H9 (cell line): ENCODE data around the gene MGAT5. TPM values are rescaled to one million over a fixed set of nuclear protein-coding genes. Genes with fewer than 3 reads are reported as not detected.

Experiments used
- DNase-seq: peaks from one replicate; pipeline ENCODE4 v3.0.0-alpha.2; 2017
- H2AFZ ChIP-seq: one replicate; pipeline ENCODE4 v1.6.1; 2013; ENCODE audit warnings: mild to moderate bottlenecking, low read length, control low read depth, moderate library complexity
- H2AK5ac ChIP-seq: 2 replicates; pipeline ENCODE4 v1.6.1; 2013; ENCODE audit warnings: low read length, control low read depth, mixed read lengths; ENCODE audit not compliant: insufficient read length
- H2BK120ac ChIP-seq: one replicate; pipeline ENCODE4 v1.6.1; 2013; ENCODE audit warnings: low read depth, mild to moderate bottlenecking, low read length, control low read depth, inconsistent platforms; ENCODE audit not compliant: poor library complexity, severe bottlenecking
- H2BK12ac ChIP-seq: 2 replicates; pipeline ENCODE4 v1.6.1; 2013; ENCODE audit warnings: low read length, control low read depth, mixed read lengths, low read depth; ENCODE audit not compliant: insufficient read length
- H2BK15ac ChIP-seq: 2 replicates; pipeline ENCODE4 v1.6.1; 2013; ENCODE audit warnings: low read depth, low read length, control low read depth
- H2BK20ac ChIP-seq: one replicate; pipeline ENCODE4 v1.6.1; 2013; ENCODE audit warnings: low read depth, mild to moderate bottlenecking, low read length, control low read depth, inconsistent platforms; ENCODE audit not compliant: poor library complexity, severe bottlenecking
- H2BK5ac ChIP-seq: 2 replicates; pipeline ENCODE4 v1.6.1; 2013; ENCODE audit warnings: low read length, control low read depth, mixed read lengths; ENCODE audit not compliant: insufficient read length
- H3K14ac ChIP-seq: 2 replicates; pipeline ENCODE4 v1.6.1; 2013; ENCODE audit warnings: low read length, control low read depth; ENCODE audit not compliant: insufficient read depth
- H3K18ac ChIP-seq: 2 replicates; pipeline ENCODE4 v1.6.1; 2013; ENCODE audit warnings: low read depth, mild to moderate bottlenecking, mixed read lengths, low read length, control low read depth; ENCODE audit not compliant: insufficient read length
- H3K23ac ChIP-seq: 2 replicates; pipeline ENCODE4 v1.6.1; 2013; ENCODE audit warnings: low read length, control low read depth, mixed read lengths, low read depth; ENCODE audit not compliant: insufficient read length
- H3K23me2 ChIP-seq: 2 replicates; pipeline ENCODE4 v1.6.1; 2013; ENCODE audit warnings: low read depth, mild to moderate bottlenecking, mixed read lengths, low read length, control low read depth; ENCODE audit not compliant: insufficient read length, poor library complexity, severe bottlenecking
- H3K27ac ChIP-seq: 2 replicates; pipeline ENCODE4 v1.5.1; 2013; ENCODE audit warnings: low read length, control low read depth, mixed read lengths, low read depth; ENCODE audit not compliant: insufficient read length
- H3K27me3 ChIP-seq: 2 replicates; pipeline ENCODE4 v1.6.1; 2013; ENCODE audit warnings: low read length, control low read depth, inconsistent platforms; ENCODE audit not compliant: insufficient read depth
- H3K4ac ChIP-seq: 2 replicates; pipeline ENCODE4 v1.6.1; 2013; ENCODE audit warnings: low read depth, mild to moderate bottlenecking, control low read depth, inconsistent platforms, low read length, moderate library complexity
- H3K4me1 ChIP-seq: 2 replicates; pipeline ENCODE4 v1.6.1; 2013; ENCODE audit warnings: low read length, control low read depth, inconsistent platforms; ENCODE audit not compliant: insufficient read depth
- H3K4me2 ChIP-seq: 2 replicates; pipeline ENCODE4 v1.6.1; 2013; ENCODE audit warnings: low read length, control low read depth, mixed read lengths; ENCODE audit not compliant: insufficient read length, insufficient read depth
- H3K56ac ChIP-seq: 2 replicates; pipeline ENCODE4 v1.6.1; 2013; ENCODE audit warnings: low read depth, mild to moderate bottlenecking, mixed read lengths, low read length, control low read depth; ENCODE audit not compliant: insufficient read length
- H3K79me1 ChIP-seq: 2 replicates; pipeline ENCODE4 v1.6.1; 2013; ENCODE audit warnings: low read depth, mild to moderate bottlenecking, moderate library complexity, low read length, control low read depth, inconsistent platforms; ENCODE audit not compliant: insufficient read depth, poor library complexity, severe bottlenecking
- H3K79me2 ChIP-seq: 2 replicates; pipeline ENCODE4 v1.6.1; 2013; ENCODE audit warnings: low read length, control low read depth, inconsistent platforms; ENCODE audit not compliant: insufficient read depth
- H3K9ac ChIP-seq: 2 replicates; pipeline ENCODE4 v1.6.1; 2013; ENCODE audit warnings: low read length, control low read depth, mixed read lengths; ENCODE audit not compliant: insufficient read length; ENCODE audit errors: extremely low read depth
- H3K9me3 ChIP-seq: one replicate; pipeline ENCODE4 v1.6.1; 2013; ENCODE audit warnings: low read depth, low read length, inconsistent platforms; ENCODE audit not compliant: control insufficient read depth
- H3T11ph ChIP-seq: one replicate; pipeline ENCODE4 v1.6.1; 2013; ENCODE audit warnings: mild to moderate bottlenecking, low read length, control low read depth, inconsistent platforms
- H4K20me1 ChIP-seq: one replicate; pipeline ENCODE4 v1.6.1; 2013; ENCODE audit not compliant: control insufficient read depth, insufficient read length, insufficient read depth
- H4K5ac ChIP-seq: 2 replicates; pipeline ENCODE4 v1.6.1; 2013; ENCODE audit warnings: low read depth, mild to moderate bottlenecking, mixed read lengths, low read length, control low read depth; ENCODE audit not compliant: insufficient read length
- H4K8ac ChIP-seq: replicated peaks from 2 replicates; pipeline ENCODE4 v1.6.1; 2013; ENCODE audit warnings: low read length, control low read depth, mixed read lengths, low read depth; ENCODE audit not compliant: insufficient read length
- H4K91ac ChIP-seq: 2 replicates; pipeline ENCODE4 v1.6.1; 2013; ENCODE audit warnings: low read depth, mild to moderate bottlenecking, moderate library complexity, mixed read lengths, low read length, control low read depth; ENCODE audit not compliant: insufficient read length
- H3K27ac Mint-ChIP-seq, 3 experiments: 2 replicates in 2 of 3; 3 replicates in 1 of 3; pipeline ENCODE4 v1.8.0; 2020 to 2021; ENCODE audit warnings: mixed read lengths in 3 of 3, mild to moderate bottlenecking in 1 of 3, moderate library complexity in 1 of 3
- H3K27me3 Mint-ChIP-seq: 2 replicates; pipeline ENCODE4 v1.8.0; 2021; ENCODE audit warnings: low read depth, mild to moderate bottlenecking, moderate library complexity, mixed read lengths
- H3K36me3 Mint-ChIP-seq, 3 experiments: 2 replicates in 2 of 3; 3 replicates in 1 of 3; pipeline ENCODE4 v1.8.0; 2020 to 2021; ENCODE audit warnings: low read depth in 3 of 3, mixed read lengths in 3 of 3; ENCODE audit not compliant: insufficient read depth in 1 of 3
- H3K4me1 Mint-ChIP-seq, 2 experiments: 2 replicates each; pipeline ENCODE4 v1.8.0; 2020; ENCODE audit warnings: mixed read lengths in 2 of 2
- H3K4me3 Mint-ChIP-seq, 2 experiments: 2 replicates in 1 of 2; 3 replicates in 1 of 2; pipeline ENCODE4 v1.8.0; 2020 to 2021; ENCODE audit warnings: mild to moderate bottlenecking in 2 of 2, mixed read lengths in 2 of 2, moderate library complexity in 1 of 2
- H3K9me3 Mint-ChIP-seq, 2 experiments: 2 replicates in 1 of 2; 3 replicates in 1 of 2; pipeline ENCODE4 v1.8.0; 2020; ENCODE audit warnings: mild to moderate bottlenecking in 2 of 2, mixed read lengths in 2 of 2, moderate library complexity in 1 of 2
- CTCF ChIP-seq: fragments of 200-600 bp; sonication (generic); conservative IDR thresholded peaks from 3 replicates; pipeline ENCODE4 v1.8.0; 2021; ENCODE audit warnings: antibody characterized with exemption, mild to moderate bottlenecking
- WGBS: extraction: QIAGEN DNeasy Blood & Tissue Kit; methylation state at CpG from one replicate; pipeline ENCODE4 v1.1.7; 2013; ENCODE audit warnings: missing lambda C conversion rate, low lambda C conversion rate, mixed read lengths; ENCODE audit not compliant: insufficient read length; ENCODE audit errors: extremely low coverage; 5-methylcytosine and 5-hydroxymethylcytosine counted together
- total RNA-seq: library from RNA; stranded (reverse); gene quantifications from 2 replicates; pipeline ENCODE4 v1.2.1, GENCODE V29; 2021

Gene MGAT5
- total RNA-seq, 1 experiment from 2014 or later: 25.7 TPM

GRCh38 chr2:134416018-134416417 is 162.1 kb downstream of the MGAT5 start:
- no peak overlapping the region for H2AK5ac ChIP-seq
- H3K23me2 ChIP-seq: no peaks in the 10 kb centered on the region
- no peak overlapping the region for H2BK20ac ChIP-seq
- peaks cover 11 to 19% of the 10 kb centered on the region in 2 experiments for H3K4me1 Mint-ChIP-seq
- no peaks in the 10 kb centered on the region for H3K27me3 Mint-ChIP-seq
- H3K79me1 ChIP-seq: no peaks in the 10 kb centered on the region
- no peaks in the 10 kb centered on the region for H3K4me1 ChIP-seq
- no peak overlapping the region for H4K8ac ChIP-seq
- no peak overlapping the region for H3K14ac ChIP-seq
- no peak overlapping the region for H4K5ac ChIP-seq
- no peaks in the 10 kb centered on the region; a peak in 1 of 7 replicates for H3K36me3 Mint-ChIP-seq
- H4K91ac ChIP-seq: no peak overlapping the region
- no peaks in the 10 kb centered on the region for H3K9me3 ChIP-seq
- H3K18ac ChIP-seq: no peak overlapping the region
- H3K4ac ChIP-seq: no peak overlapping the region
- H3K79me2 ChIP-seq: no peaks in the 10 kb centered on the region
- H3T11ph ChIP-seq: no peak overlapping the region
- no peak overlapping the region; a peak in 1 of 7 replicates for H3K27ac Mint-ChIP-seq
- no peaks in the 10 kb centered on the region for H3K9me3 Mint-ChIP-seq
- H4K20me1 ChIP-seq: no peaks in the 10 kb centered on the region
- H2BK120ac ChIP-seq: no peak overlapping the region
- TF ChIP-seq CTCF: no peak
- H3K23ac ChIP-seq: no peak overlapping the region
- no peak overlapping the region for H2BK15ac ChIP-seq
- H3K4me3 Mint-ChIP-seq: no peak overlapping the region
- H3K56ac ChIP-seq: no peak overlapping the region
- H3K27me3 ChIP-seq: no peaks in the 10 kb centered on the region
- no peak overlapping the region for H2AFZ ChIP-seq
- WGBS: no CpG with 5 or more reads among the region's 2 CpGs
- no peak overlapping the region for H3K27ac ChIP-seq
- no peak overlapping the region for H3K9ac ChIP-seq
- DNase-seq: no peak
- no peak overlapping the region for H2BK5ac ChIP-seq
- H2BK12ac ChIP-seq: no peak overlapping the region
- no peak overlapping the region for H3K4me2 ChIP-seq
